GM12875 (cell line): ENCODE measurements around the gene CEMIP.

Experiments used
- H3K4me3 ChIP-seq: one replicate; pipeline ENCODE4 v1.5.1; 2011; ENCODE audit warnings: low read depth, low read length, control low read depth
- CTCF ChIP-seq: IDR thresholded peaks from 2 replicates; pipeline ENCODE4 v1.5.1; 2011; ENCODE audit warnings: low read depth, mild to moderate bottlenecking, control low read depth, inconsistent platforms, low read length, moderate library complexity, borderline replicate concordance; ENCODE audit not compliant: insufficient read depth

CEMIP gene

GRCh38 chr15:80804970-80805495 lies 25.9 kb downstream of the CEMIP start:
- TF ChIP-seq CTCF = no peak
- H3K4me3 ChIP-seq = no peak overlapping the region

- H3K4me3 ChIP-seq = no peak overlapping the region
- TF ChIP-seq CTCF = no peak
Measured at GRCh38 chr15:80811781-80812315, 32.7 kb downstream of the CEMIP start.

- TF ChIP-seq CTCF = no peak
- H3K4me3 ChIP-seq = no peak overlapping the region
Measured at GRCh38 chr15:80815106-80815505, 35.9 kb downstream of the CEMIP start.

GRCh38 chr15:80816049-80816653 lies 37.0 kb downstream of the CEMIP start:
- H3K4me3 ChIP-seq = no peak overlapping the region
- TF ChIP-seq CTCF = no peak

- TF ChIP-seq CTCF = no peak
- no peak overlapping the region for H3K4me3 ChIP-seq
Measured at GRCh38 chr15:80816936-80817335, 37.8 kb downstream of the CEMIP start.

- no peak for TF ChIP-seq CTCF
- H3K4me3 ChIP-seq = no peak overlapping the region
Measured at GRCh38 chr15:80817901-80818300, 38.7 kb downstream of the CEMIP start.

- H3K4me3 ChIP-seq = no peak overlapping the region
- TF ChIP-seq CTCF = no peak
Measured at GRCh38 chr15:80819001-80819400, 39.8 kb downstream of the CEMIP start.
